Measurements from ENCODE around the gene ZMYM4.

- TF ChIP-seq CTCF (conservative IDR thresholded peaks at IDR 0.05; ENCODE audit: low read length) (no peak), EZH2phosphoT487 (IDR thresholded peaks at IDR 0.05; ENCODE audit: borderline replicate concordance) (no peak)
Measured at GRCh38 chr1:35243691-35244090, 24.8 kb upstream of the ZMYM4 start.
